CD8-positive, alpha-beta memory T cell (primary cell): ENCODE measurements around the gene OR11H7. TPM values are rescaled to one million over a fixed set of nuclear protein-coding genes. Genes with fewer than 3 reads are reported as not detected.
"Not testable (repeated sequence)": the region's sequence is repeated elsewhere in the genome, so short reads cannot be mapped to it uniquely, and the experiment has no call there.

ENCODE experiments used
- CTCF ChIA-PET: fragments of 350-600 bp; sonication (Branson Sonifier 250); formaldehyde crosslinking; loops from one replicate; lab custom pipeline; 2021; ENCODE audit warnings: antibody characterized with exemption; lab: Charles Lee
- POLR2A ChIA-PET: fragments of 350-600 bp; sonication (Branson Sonifier 250); formaldehyde crosslinking; loops from one replicate; lab custom pipeline; 2021; ENCODE audit warnings: antibody characterized with exemption; lab: Charles Lee
- DNase-seq, 5 donors: peaks; one replicate each; pipeline versions ENCODE4 v3.0.0 to v3.0.0-alpha.2; 2020 to 2022; ENCODE audit warnings: mixed read lengths in 1 of 5
- H3K27ac ChIP-seq: one replicate; pipeline ENCODE4 v1.7.0; 2013; ENCODE audit warnings: low read depth, mild to moderate bottlenecking, low read length, moderate library complexity
- H3K27me3 ChIP-seq: 2 replicates; pipeline ENCODE4 v1.7.0; 2013; ENCODE audit warnings: low read length, mild to moderate bottlenecking; ENCODE audit not compliant: insufficient read depth, poor library complexity, severe bottlenecking
- H3K36me3 ChIP-seq: 2 replicates; pipeline ENCODE4 v1.7.0; 2013; ENCODE audit warnings: mild to moderate bottlenecking, low read length, moderate library complexity; ENCODE audit not compliant: insufficient read depth
- H3K4me1 ChIP-seq: 2 replicates; pipeline ENCODE4 v1.7.0; 2013; ENCODE audit warnings: mild to moderate bottlenecking, low read length, moderate library complexity; ENCODE audit not compliant: insufficient read depth
- H3K4me3 ChIP-seq: 2 replicates; pipeline ENCODE4 v1.7.0; 2013; ENCODE audit warnings: mild to moderate bottlenecking, low read length
- H3K9me3 ChIP-seq: 2 replicates; pipeline ENCODE4 v1.7.0; 2013; ENCODE audit warnings: mild to moderate bottlenecking, low read length
- H3K27ac Mint-ChIP-seq, 8 donors: one replicate each; pipeline ENCODE4 v1.8.0; 2020 to 2021; ENCODE audit warnings: mixed read lengths in 8 of 8, mild to moderate bottlenecking in 6 of 8, inconsistent platforms in 3 of 8, moderate library complexity in 3 of 8
- H3K27me3 Mint-ChIP-seq, 2 donors: one replicate each; pipeline ENCODE4 v1.8.0; 2020 to 2021; ENCODE audit warnings: mixed read lengths in 2 of 2, mild to moderate bottlenecking in 1 of 2, moderate library complexity in 1 of 2
- H3K36me3 Mint-ChIP-seq, 3 donors: one replicate each; pipeline ENCODE4 v1.8.0; 2020 to 2021; ENCODE audit warnings: mixed read lengths in 3 of 3, inconsistent platforms in 1 of 3, mild to moderate bottlenecking in 1 of 3
- H3K4me1 Mint-ChIP-seq, 3 donors: one replicate each; pipeline ENCODE4 v1.8.0; 2020 to 2021; ENCODE audit warnings: mixed read lengths in 3 of 3, inconsistent platforms in 1 of 3, mild to moderate bottlenecking in 1 of 3
- H3K4me3 Mint-ChIP-seq, 7 donors: one replicate each; pipeline ENCODE4 v1.8.0; 2020 to 2021; ENCODE audit warnings: mixed read lengths in 7 of 7, mild to moderate bottlenecking in 6 of 7, moderate library complexity in 4 of 7, inconsistent platforms in 2 of 7
- H3K9me3 Mint-ChIP-seq, 5 donors: one replicate each; pipeline ENCODE4 v1.8.0; 2020 to 2022; ENCODE audit warnings: mixed read lengths in 5 of 5, mild to moderate bottlenecking in 3 of 5, moderate library complexity in 2 of 5, inconsistent platforms in 1 of 5
- polyA plus RNA-seq: library from polyadenylated mRNA; unstranded; fragments of 300-500 nt; fragmentation: Illumina TruSeq; gene quantifications from one replicate; pipeline ENCODE4 v1.2.3, GENCODE V29; 2021
- total RNA-seq, 2 experiments: library from RNA; stranded (reverse); gene quantifications; one replicate each; pipeline ENCODE4 v1.2.3, GENCODE V29; 2021

Gene OR11H7
- total and polyA plus RNA-seq, 3 experiments from 2014 or later: not detected

DNA sequence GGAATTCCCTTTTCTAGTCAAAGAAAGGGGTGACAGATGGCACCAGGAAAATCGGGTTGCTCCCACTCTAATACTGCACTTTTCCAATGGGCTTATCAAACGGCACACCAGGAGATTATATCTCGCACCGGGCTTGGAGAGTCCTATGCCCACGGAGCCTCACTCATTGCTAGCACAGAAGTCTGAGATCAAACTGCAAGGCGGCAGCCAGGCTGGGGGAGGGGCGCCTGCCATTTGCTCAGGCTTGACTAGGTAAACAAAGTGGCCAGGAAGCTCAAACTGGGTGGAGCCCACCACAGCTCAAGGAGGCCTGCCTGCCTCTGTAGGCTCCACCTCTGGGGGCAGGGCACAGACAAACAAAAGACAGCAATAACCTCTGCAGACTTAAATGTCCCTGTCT is 51.5 kb downstream of the OR11H7 start:
- H3K27ac ChIP-seq, H3K36me3 ChIP-seq, H3K4me1 ChIP-seq, H3K4me3 ChIP-seq, H3K27me3 ChIP-seq, POLR2A ChIA-PET, H3K9me3 ChIP-seq, H3K27me3 Mint-ChIP-seq, H3K9me3 Mint-ChIP-seq: not testable (repeated sequence)
- peaks cover 25 to 36% (median 29%) of the 10 kb centered on the region in 3 donors for H3K4me1 Mint-ChIP-seq
- DNase-seq: peak in 2 of 5 donors; percentile 13 to 51
- H3K27ac Mint-ChIP-seq: peak overlapping the region in 3 of 8 donors; percentile 22 to 82 (median 29)
- peak overlapping the region in 5 of 7 donors; percentile 12 to 59 (median 50) for H3K4me3 Mint-ChIP-seq
- peaks cover 39 to 53% (median 42%) of the 10 kb centered on the region in 3 donors for H3K36me3 Mint-ChIP-seq
- CTCF ChIA-PET: interaction anchor here (0.8 kb wide), 1 partner anchor 48 kb away, joined by 3 read pairs; no protein-coding TSS in a partner anchor

Other genes with a start within 250 kb of the OR11H7 start
- not detected for gene OR4Q2, start 226.8 kb upstream of the OR11H7 start, total RNA-seq
- gene OR4Q2, start 226.8 kb upstream of the OR11H7 start, polyA plus RNA-seq: not detected
- not detected for gene OR4K14, start 209.7 kb upstream of the OR11H7 start, total RNA-seq
- gene OR4K14, start 209.7 kb upstream of the OR11H7 start, polyA plus RNA-seq: not detected
- not detected for gene OR4K13, start 192.9 kb upstream of the OR11H7 start, total RNA-seq
- gene OR4K13, start 192.9 kb upstream of the OR11H7 start, polyA plus RNA-seq: not detected
- gene OR4L1, start 168.9 kb upstream of the OR11H7 start, total RNA-seq: not detected
- gene OR4L1, start 168.9 kb upstream of the OR11H7 start, polyA plus RNA-seq: not detected
- not detected for gene OR4K17, start 118.2 kb upstream of the OR11H7 start, total RNA-seq
- not detected for gene OR4K17, start 118.2 kb upstream of the OR11H7 start, polyA plus RNA-seq
- gene OR4N5, start 90.2 kb upstream of the OR11H7 start, total RNA-seq: not detected
- not detected for gene OR4N5, start 90.2 kb upstream of the OR11H7 start, polyA plus RNA-seq
- gene OR11G2, start 38.1 kb upstream of the OR11H7 start, total RNA-seq: not detected
- gene OR11G2, start 38.1 kb upstream of the OR11H7 start, polyA plus RNA-seq: not detected
- gene OR11H6, start 5.3 kb upstream of the OR11H7 start, total RNA-seq: not detected
- gene OR11H6, start 5.3 kb upstream of the OR11H7 start, polyA plus RNA-seq: not detected
- gene OR11H4, start 10.3 kb downstream of the OR11H7 start, total RNA-seq: not detected
- gene OR11H4, start 10.3 kb downstream of the OR11H7 start, polyA plus RNA-seq: not detected
- 10 to 100 TPM; 33.2 to 35.0 TPM for gene TTC5, start 77.0 kb downstream of the OR11H7 start, total RNA-seq
- gene TTC5, start 77.0 kb downstream of the OR11H7 start, polyA plus RNA-seq: 21.5 TPM
- gene CCNB1IP1, start 104.3 kb downstream of the OR11H7 start, total RNA-seq: 10 to 100 TPM; 43.6 to 50.5 TPM
- 16.8 TPM for gene CCNB1IP1, start 104.3 kb downstream of the OR11H7 start, polyA plus RNA-seq
- gene PARP2, start 114.7 kb downstream of the OR11H7 start, total RNA-seq: 10 to 100 TPM; 35.0 to 41.3 TPM
- gene PARP2, start 114.7 kb downstream of the OR11H7 start, polyA plus RNA-seq: 13.6 TPM
- gene TEP1, start 184.5 kb downstream of the OR11H7 start, total RNA-seq: 10 to 100 TPM; 31.7 to 33.0 TPM
- 9.1 TPM for gene TEP1, start 184.5 kb downstream of the OR11H7 start, polyA plus RNA-seq
- gene KLHL33, start 207.2 kb downstream of the OR11H7 start, total RNA-seq: under 1 TPM; 0.09 TPM
- gene KLHL33, start 207.2 kb downstream of the OR11H7 start, polyA plus RNA-seq: 0.12 TPM
- gene OSGEP, start 225.8 kb downstream of the OR11H7 start, total RNA-seq: 10 to 100 TPM; 58.0 to 58.1 TPM
- gene OSGEP, start 225.8 kb downstream of the OR11H7 start, polyA plus RNA-seq: 48.9 TPM
- gene APEX1, start 226.2 kb downstream of the OR11H7 start, total RNA-seq: 100 to 1,000 TPM; 242 to 248 TPM
- gene APEX1, start 226.2 kb downstream of the OR11H7 start, polyA plus RNA-seq: 117 TPM
- 10 to 100 TPM; 29.5 to 33.5 TPM for gene PIP4P1, start 232.5 kb downstream of the OR11H7 start, total RNA-seq
- 36.4 TPM for gene PIP4P1, start 232.5 kb downstream of the OR11H7 start, polyA plus RNA-seq
- gene PNP, start 240.4 kb downstream of the OR11H7 start, total RNA-seq: 100 to 1,000 TPM; 181 to 188 TPM
- gene PNP, start 240.4 kb downstream of the OR11H7 start, polyA plus RNA-seq: 84.0 TPM